NCI-H2196 (cell line): Measurements from ENCODE around the gene ZFP64.
"Not testable (repeated sequence)": the region's sequence is repeated elsewhere in the genome, so short reads cannot be mapped to it uniquely, and the experiment has no call there.

Experiments
- DNase-seq: peaks from one replicate; lab custom pipeline; 2025; ENCODE audit not compliant: unreplicated experiment; lab: John Stamatoyannopoulos, UW

ZFP64 gene

DNA sequence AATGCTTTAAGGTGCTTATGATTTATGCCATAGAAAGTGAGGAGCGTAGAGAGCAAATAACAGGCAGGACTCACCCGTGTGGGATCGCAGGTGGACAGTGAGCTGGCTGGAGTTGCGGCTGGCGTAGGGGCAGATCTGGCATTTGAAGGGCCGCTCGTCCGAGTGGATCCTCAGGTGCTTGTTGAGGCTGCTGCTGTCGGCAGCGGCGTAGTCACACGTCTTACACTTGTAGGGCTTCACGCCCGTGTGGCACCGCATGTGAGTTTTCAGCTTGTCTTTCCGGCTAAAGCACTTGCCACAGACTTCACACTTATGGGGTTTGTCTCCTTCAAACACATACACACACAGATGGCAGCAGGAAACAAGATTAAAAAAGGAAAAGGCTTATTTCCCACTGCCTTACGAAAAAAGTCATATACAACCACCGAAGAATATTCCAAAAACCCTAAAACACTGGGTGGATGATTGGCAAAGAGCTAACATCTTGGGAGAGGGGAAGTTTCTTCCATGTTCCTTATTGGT, 31.5 kb downstream of the ZFP64 start:
- DNase-seq = no peak

GRCh38 chr20:52154575-52154974, 37.0 kb downstream of the ZFP64 start:
- DNase-seq = no peak

DNA sequence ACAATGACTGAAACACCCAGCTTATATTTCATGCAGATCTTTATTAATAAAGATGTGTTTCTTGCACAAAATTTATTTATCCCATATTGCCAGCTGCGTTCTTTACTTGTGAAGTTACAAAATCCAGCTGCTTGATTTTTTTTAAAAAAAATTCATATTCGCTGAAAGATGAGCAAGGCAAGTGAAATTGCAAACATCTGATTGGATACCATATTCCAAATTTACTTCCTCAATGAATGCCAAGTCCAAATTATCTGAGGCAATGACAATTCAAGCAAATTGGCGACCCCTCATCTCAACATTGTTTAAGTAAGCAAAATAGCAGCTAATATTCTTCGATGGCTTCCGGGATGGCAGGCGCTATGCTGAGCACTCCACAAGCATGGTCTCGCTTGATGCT, 37.7 kb downstream of the ZFP64 start:
- DNase-seq = no peak

- no peak for DNase-seq
Measured at GRCh38 chr20:52152921-52153320, 38.7 kb downstream of the ZFP64 start.

- DNase-seq = no peak
Measured at GRCh38 chr20:52152416-52152815, 39.2 kb downstream of the ZFP64 start.

GRCh38 chr20:52150440-52151258, 40.9 kb downstream of the ZFP64 start:
- peak; percentile 43 for DNase-seq

DNA sequence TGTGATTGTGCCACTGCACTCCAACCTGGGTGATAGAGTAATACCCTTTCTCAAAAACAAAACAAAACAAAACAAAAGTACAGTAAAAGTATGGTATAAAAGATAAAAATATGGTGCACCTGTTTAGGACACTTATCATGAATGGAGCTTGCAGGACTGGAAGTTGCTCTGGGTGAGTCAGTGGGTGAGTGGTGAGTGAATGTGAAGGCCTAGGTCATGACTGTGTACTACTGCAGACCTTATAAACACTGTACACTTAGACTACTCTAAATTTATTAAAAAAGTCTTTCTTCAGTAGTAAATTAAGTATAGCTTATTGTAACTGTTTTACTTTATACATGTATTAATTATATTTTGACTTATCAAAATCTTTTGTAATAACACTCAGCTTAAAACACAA, 46.0 kb downstream of the ZFP64 start:
- DNase-seq = no peak

DNA sequence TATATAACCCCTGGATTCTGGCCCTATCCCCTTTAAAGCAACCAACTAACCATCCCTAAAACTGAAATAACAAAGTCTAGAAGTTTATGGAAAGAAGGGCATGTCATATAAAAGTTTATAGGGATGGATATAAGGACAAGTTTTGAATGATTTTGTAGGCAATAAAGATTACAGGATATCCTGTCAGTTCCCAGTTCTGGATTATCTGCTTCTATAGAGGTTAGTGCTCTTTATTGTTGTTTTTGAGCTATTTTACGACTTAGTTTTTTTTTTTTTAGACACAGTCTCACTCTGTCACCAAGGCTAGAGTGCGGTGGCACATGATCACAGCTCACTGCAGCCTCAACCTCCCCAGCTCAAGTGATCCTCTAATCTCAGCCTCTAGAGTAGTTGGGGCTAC, 48.3 kb downstream of the ZFP64 start:
- no peak for DNase-seq

DNA sequence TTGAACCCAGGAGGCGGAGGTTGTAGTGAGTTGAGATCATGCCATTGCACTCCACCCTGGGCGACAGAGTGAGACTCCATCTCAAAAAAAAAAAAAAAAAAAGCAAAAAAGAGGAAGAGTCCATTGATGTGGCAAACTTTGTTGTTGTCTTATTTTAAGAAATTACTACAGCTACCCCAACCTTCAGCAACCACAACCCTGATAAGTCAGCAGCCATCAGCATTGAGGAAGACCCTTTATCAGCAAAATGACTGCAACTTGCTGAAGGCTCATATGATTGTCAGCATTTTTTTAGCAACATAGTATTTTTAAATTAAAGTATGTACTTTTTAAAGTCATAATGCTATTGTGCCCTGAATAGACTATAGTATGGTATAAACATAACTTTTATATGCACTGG, 48.8 kb downstream of the ZFP64 start:
- DNase-seq = no peak

- no peak for DNase-seq
Measured at GRCh38 chr20:52139986-52140385, 51.6 kb downstream of the ZFP64 start.

- DNase-seq = no peak
Measured at GRCh38 chr20:52137850-52138249, 53.7 kb downstream of the ZFP64 start.

- not testable (repeated sequence) for DNase-seq
Measured at GRCh38 chr20:52133714-52134113, 57.9 kb downstream of the ZFP64 start.

- DNase-seq = no peak
Measured at GRCh38 chr20:52132337-52132736, 59.2 kb downstream of the ZFP64 start.

GRCh38 chr20:52131048-52131643, 60.4 kb downstream of the ZFP64 start:
- DNase-seq = no peak

DNA sequence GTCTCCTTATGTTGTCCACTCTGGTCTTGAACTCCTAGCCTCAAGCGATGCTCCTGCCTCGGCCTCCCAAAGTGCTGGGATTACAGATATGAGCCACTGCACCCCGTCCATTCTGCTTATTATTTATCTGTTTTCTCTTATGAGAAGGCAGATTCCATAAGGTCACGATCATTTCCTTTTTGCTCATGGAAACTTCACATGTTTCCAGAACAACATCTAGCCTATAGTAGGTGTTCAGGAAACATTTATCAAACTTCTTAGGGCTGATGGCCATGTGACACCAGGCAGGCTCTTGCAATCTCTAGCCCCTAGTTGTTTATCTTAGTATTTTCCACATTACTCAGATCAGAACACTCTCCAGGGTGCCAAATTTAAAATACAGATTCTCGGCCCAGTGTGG, 61.2 kb downstream of the ZFP64 start:
- no peak for DNase-seq

DNA sequence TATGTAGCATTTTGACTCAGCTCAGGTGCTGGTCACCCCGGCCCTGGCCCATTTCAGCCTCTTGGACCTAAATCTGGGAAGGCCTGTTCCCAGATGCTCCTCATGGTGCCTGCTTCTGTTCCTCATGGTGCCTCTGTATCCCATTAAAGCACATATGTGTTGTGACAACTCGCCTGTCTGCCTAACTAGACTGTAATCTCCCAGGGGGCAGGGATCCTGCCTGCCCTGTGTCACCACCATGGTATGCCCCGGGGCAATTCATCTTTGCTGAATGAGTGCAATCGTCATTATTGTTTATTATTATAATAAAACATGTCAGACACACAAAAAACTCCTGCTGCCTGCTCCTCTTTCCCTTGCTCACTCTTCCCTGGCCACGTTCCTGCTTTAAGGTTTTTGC, 62.0 kb downstream of the ZFP64 start:
- no peak for DNase-seq

- no peak for DNase-seq
Measured at GRCh38 chr20:52127309-52127708, 64.3 kb downstream of the ZFP64 start.

DNA sequence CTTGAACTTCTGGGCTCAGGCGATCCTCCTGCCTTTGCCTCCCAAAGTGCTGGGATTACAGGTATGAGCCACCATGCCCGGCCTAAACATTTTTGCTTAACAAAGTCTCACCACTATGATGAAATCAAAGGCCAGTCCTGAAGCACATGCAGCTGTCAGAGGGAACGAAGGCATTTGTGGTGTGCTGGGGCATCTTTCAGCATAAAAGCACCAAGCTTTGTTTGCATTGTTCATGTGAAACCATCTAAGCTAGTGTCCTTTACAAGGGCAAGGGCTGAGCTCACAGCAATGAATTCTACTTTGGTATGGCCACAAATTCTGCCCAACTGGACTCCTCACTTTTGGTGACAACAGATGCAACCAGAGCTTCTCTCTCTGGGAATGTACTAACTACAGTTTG, 66.8 kb downstream of the ZFP64 start:
- no peak for DNase-seq

DNA sequence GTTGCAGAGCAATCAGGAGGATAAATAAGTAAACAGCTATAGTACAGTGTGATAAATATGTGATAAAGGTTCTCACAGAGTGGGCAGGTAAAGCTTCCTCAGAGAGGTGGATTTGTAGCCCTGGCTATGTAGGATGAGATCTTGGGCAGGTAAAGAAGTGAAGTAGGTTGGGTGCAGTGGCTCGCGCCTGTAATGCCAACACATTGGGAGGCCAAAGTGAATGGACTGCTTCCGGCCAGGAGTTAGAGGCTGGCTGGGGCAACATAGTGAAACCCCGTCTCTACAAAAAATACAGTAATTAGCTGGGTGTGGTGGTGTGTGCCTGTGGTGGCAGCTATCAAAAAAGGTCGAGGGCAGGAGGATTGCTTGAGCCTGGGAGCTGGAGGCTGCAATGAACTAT, 72.9 kb downstream of the ZFP64 start:
- DNase-seq = no peak

DNA sequence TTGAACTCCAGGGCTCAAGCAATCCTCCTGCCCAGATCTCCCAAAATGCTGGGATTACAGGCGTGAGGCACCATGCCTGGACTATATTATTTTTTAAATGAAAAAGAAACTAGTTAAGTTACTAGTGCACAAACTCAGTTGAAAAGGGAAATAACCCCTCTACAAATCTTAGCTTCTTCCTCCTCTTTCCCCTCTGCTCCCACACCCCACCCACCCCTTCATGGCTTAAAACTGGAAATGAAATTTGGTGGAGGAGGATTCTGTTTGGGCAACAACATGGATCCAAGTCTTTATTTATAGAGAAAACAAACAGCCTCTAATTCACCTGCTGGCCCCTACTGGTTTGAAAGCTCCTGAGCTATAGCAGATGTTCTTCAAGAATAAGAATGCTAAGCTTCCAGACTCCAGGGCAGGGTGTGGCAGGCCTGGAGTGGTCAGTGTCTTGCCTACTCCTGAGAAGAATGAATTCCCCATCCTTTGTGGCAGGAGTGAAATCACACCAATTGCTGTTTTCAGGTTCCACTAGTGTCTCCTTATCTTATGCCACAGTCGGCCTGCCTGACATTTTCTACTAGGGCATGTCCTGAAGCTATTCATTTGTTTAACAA, 73.5 kb downstream of the ZFP64 start:
- DNase-seq = no peak

DNA sequence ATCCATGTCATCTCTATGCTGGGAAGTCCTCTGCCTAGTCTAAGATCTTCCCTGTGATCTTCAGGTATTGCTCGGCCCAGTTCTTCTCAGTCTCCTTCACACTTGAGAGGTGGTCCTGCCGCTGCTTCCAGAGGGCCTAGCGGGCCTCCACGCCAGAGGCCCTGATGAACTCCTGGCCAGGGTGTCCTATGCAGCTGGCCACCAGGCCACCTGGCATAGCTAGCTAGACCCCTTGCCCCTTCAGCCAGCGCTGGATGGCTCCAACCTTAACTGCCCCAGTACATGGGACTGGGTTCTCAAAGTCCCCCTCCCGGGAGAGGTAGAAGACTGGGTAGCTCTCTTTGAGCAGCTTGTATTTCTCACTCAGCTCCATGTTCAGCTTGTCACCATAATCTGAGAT, 81.1 kb downstream of the ZFP64 start:
- no peak for DNase-seq
